HG03342 (cell line): Measurements from ENCODE around the gene CLASP1.
"Not testable (repeated sequence)": the region's sequence is repeated elsewhere in the genome, so short reads cannot be mapped to it uniquely, and the experiment has no call there.

Experiments
- ATAC-seq: cut with Tn5 transposase; IDR thresholded peaks from one replicate; pipeline ENCODE4 v1.9.1; 2021; ENCODE audit warnings: mild to moderate bottlenecking, moderate library complexity; ENCODE audit not compliant: unreplicated experiment

The CLASP1 gene

GRCh38 chr2:121588357-121588756, 60.9 kb downstream of the CLASP1 start:
- ATAC-seq: no peak

GRCh38 chr2:121587131-121587530, 62.1 kb downstream of the CLASP1 start:
- no peak for ATAC-seq

- ATAC-seq: no peak
These were observed 64.5 kb downstream of the CLASP1 start for GRCh38 chr2:121584741-121585140.

GRCh38 chr2:121583555-121583954, 65.7 kb downstream of the CLASP1 start:
- no peak for ATAC-seq

GRCh38 chr2:121582272-121582671, 67.0 kb downstream of the CLASP1 start:
- ATAC-seq: no peak

- ATAC-seq: no peak
These were observed 70.0 kb downstream of the CLASP1 start for GRCh38 chr2:121579309-121579708.

- ATAC-seq: no peak
These were observed 71.9 kb downstream of the CLASP1 start for GRCh38 chr2:121577381-121577780.

GRCh38 chr2:121576263-121576662, 73.0 kb downstream of the CLASP1 start:
- ATAC-seq: no peak

- no peak for ATAC-seq
These were observed 73.5 kb downstream of the CLASP1 start for GRCh38 chr2:121575800-121576199.

GRCh38 chr2:121570667-121571055, 78.6 kb downstream of the CLASP1 start:
- ATAC-seq: no peak

- no peak for ATAC-seq
These were observed 79.1 kb downstream of the CLASP1 start for GRCh38 chr2:121570036-121570666.

GRCh38 chr2:121567957-121568409, 81.3 kb downstream of the CLASP1 start:
- ATAC-seq: no peak

- ATAC-seq: no peak
These were observed 81.8 kb downstream of the CLASP1 start for GRCh38 chr2:121567452-121567851.

- ATAC-seq: no peak
These were observed 83.6 kb downstream of the CLASP1 start for GRCh38 chr2:121565389-121566250.

GRCh38 chr2:121564905-121565304, 84.4 kb downstream of the CLASP1 start:
- no peak for ATAC-seq

- not testable (repeated sequence) for ATAC-seq
These were observed 85.5 kb downstream of the CLASP1 start for GRCh38 chr2:121563754-121564153.

- ATAC-seq: peak; percentile 49
These were observed 86.7 kb downstream of the CLASP1 start for GRCh38 chr2:121562269-121563176.

GRCh38 chr2:121561617-121562268, 87.5 kb downstream of the CLASP1 start:
- no peak for ATAC-seq

- peak; percentile 61 for ATAC-seq
These were observed 90.9 kb downstream of the CLASP1 start for GRCh38 chr2:121558329-121558728.

GRCh38 chr2:121555008-121555407, 94.3 kb downstream of the CLASP1 start:
- ATAC-seq: no peak
